Left lung (tissue), 10 donors: ENCODE results near the gene ZC3H15. TPM values are rescaled to one million over a fixed set of nuclear protein-coding genes. Genes with fewer than 3 reads are reported as not detected.

Experiments used
- ATAC-seq: fragments of 200-7000 bp; cut with Tn5 transposase; one replicate; pipeline ENCODE4 v1.9.1; 2020; ENCODE audit warnings: moderate library complexity
- DNase-seq, 4 donors: peaks; one replicate each; pipeline ENCODE4 v3.0.0-alpha.2; 2013 to 2020
- H3K27ac ChIP-seq, 2 donors: fragments of 200-600 bp; sonication (generic) in 1 of 2; one replicate each; pipeline versions ENCODE4 v1.5.0 to v1.8.0; 2020 to 2021
- H3K27me3 ChIP-seq, 2 donors: fragments of 200-600 bp; sonication (generic) in 1 of 2; one replicate each; pipeline versions ENCODE4 v1.5.0 to v1.8.0; 2020 to 2021
- H3K36me3 ChIP-seq, 2 donors: fragments of 200-600 bp; sonication (generic) in 1 of 2; one replicate each; pipeline versions ENCODE4 v1.5.0 to v1.8.0; 2020 to 2021
- H3K4me1 ChIP-seq, 2 donors: fragments of 200-600 bp; one replicate each; pipeline ENCODE4 v1.8.0; 2021
- H3K4me3 ChIP-seq, 2 donors: fragments of 200-600 bp; sonication (generic) in 1 of 2; one replicate each; pipeline versions ENCODE4 v1.5.0 to v1.8.0; 2020 to 2021; ENCODE audit warnings: mild to moderate bottlenecking in 1 of 2
- H3K9me3 ChIP-seq, 2 donors: fragments of 200-600 bp; sonication (generic) in 1 of 2; one replicate each; pipeline versions ENCODE4 v1.5.0 to v1.8.0; 2020 to 2021
- intact Hi-C, 2 donors: fragments of 100-400 bp; cut with DNase I; formaldehyde crosslinking; loops; one replicate each; pipeline versions ENCODE4 v1.11.2 to v1.14.2; 2022
- polyA plus RNA-seq, 6 donors: library from polyadenylated mRNA; unstranded; fragments of 120-200 nt; gene quantifications; one replicate each; pipeline ENCODE4 v1.2.1, GENCODE V29; 2013; ENCODE audit not compliant: insufficient read length in 6 of 6
- total RNA-seq, 2 donors: library from RNA; stranded (reverse); fragmentation: NEBNext Ultra II Directional; extraction: Animal tissue kit (Norgen Biotek cat#: 25700); gene quantifications; one replicate each; pipeline ENCODE4 v1.2.1, GENCODE V29; 2021
- TF ChIP-seq, protein P1 (sequence below), 2 donors: fragments of 200-600 bp; sonication (generic) in 1 of 2; IDR thresholded peaks; one replicate each; pipeline versions ENCODE4 v1.5.0 to v1.8.0; 2021; ENCODE audit warnings: antibody characterized with exemption in 2 of 2
- donor health status: DM: no; HTN: yes; CAD: no.
- donor health status: DM: no; HTN: no; CAD: no.

ZC3H15 gene
- total and polyA plus RNA-seq, 8 donors, result 43.4 to 130 (median 97.6) TPM

DNA sequence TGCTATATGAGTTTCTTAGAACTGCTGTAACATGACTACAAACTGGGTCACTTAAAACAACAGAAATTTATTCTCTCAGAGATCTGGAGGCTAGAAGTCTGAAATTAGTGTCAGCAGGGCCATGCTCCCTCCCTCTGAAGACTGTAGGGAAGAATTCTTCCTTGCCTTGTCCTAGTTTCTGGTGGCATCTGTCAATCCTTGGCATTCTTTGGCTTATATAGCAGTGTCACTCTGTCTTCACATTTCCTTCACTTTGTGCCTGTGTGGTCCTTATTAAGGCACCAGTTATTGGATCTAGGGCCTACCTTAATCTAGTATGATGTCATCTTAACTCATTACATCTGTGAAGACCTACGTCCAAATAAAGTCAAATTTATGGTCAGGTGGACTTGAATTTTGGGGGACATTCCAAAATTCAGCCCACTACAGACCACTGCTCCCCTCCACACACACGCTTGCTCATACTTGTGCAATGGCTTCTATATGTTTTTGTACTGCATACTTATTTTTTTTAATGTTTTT is 7.6 kb downstream of the ZC3H15 start:
- H3K36me3 ChIP-seq, result peaks cover 0 to 31% of the 10 kb centered on the region in 2 donors
- no peak overlapping the region for H3K27ac ChIP-seq
- H3K9me3 ChIP-seq, result no peaks in the 10 kb centered on the region
- no peak overlapping the region for H3K4me3 ChIP-seq
- no peak for DNase-seq
- H3K27me3 ChIP-seq, result no peaks in the 10 kb centered on the region
- TF ChIP-seq, protein P1, sequence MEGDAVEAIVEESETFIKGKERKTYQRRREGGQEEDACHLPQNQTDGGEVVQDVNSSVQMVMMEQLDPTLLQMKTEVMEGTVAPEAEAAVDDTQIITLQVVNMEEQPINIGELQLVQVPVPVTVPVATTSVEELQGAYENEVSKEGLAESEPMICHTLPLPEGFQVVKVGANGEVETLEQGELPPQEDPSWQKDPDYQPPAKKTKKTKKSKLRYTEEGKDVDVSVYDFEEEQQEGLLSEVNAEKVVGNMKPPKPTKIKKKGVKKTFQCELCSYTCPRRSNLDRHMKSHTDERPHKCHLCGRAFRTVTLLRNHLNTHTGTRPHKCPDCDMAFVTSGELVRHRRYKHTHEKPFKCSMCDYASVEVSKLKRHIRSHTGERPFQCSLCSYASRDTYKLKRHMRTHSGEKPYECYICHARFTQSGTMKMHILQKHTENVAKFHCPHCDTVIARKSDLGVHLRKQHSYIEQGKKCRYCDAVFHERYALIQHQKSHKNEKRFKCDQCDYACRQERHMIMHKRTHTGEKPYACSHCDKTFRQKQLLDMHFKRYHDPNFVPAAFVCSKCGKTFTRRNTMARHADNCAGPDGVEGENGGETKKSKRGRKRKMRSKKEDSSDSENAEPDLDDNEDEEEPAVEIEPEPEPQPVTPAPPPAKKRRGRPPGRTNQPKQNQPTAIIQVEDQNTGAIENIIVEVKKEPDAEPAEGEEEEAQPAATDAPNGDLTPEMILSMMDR (IDR thresholded peaks at IDR 0.05), result no peak
- H3K4me1 ChIP-seq, result peaks cover 5 to 42% of the 10 kb centered on the region in 2 donors
- intact Hi-C loops, result no loop called here
- ATAC-seq, result no peak

- DNase-seq (no peak), ATAC-seq (no peak)
- intact Hi-C loops, result no loop called here
- Histone ChIP-seq H3K27ac (no peak overlapping the region), H3K4me1 (peaks cover 0 to 16% of the 10 kb centered on the region in 2 donors), H3K27me3 (no peaks in the 10 kb centered on the region), H3K36me3 (peaks cover 0 to 49% of the 10 kb centered on the region in 2 donors), H3K9me3 (no peaks in the 10 kb centered on the region), H3K4me3 (no peak overlapping the region)
- TF ChIP-seq, protein P1 (IDR thresholded peaks at IDR 0.05), result no peak
These were observed 10.3 kb downstream of the ZC3H15 start for GRCh38 chr2:186496401-186496800.

DNA sequence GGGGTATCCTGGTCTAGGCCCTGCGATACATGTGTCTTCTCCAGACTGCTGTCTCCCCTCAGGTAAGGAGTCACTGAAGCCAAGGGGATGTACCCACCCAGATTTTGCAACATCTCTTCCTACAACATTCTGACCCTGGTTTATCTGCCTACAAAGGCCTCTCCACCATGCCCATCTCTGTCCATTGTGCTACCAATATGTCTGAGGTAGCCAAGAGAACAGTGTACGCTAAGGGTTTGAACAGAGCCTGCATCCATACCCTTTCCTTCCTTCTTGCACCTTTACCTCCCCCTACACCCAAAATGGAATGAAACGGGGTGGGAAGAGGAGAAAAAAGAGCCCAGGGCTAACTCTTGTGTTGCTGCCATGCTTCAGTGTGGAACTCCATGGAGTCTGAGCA is 11.9 kb downstream of the ZC3H15 start:
- Histone ChIP-seq H3K4me1 (peaks cover 0 to 3% of the 10 kb centered on the region in 2 donors), H3K9me3 (no peaks in the 10 kb centered on the region), H3K36me3 (peaks cover 0 to 65% of the 10 kb centered on the region in 2 donors), H3K4me3 (no peak overlapping the region), H3K27ac (no peak overlapping the region), H3K27me3 (no peaks in the 10 kb centered on the region)
- intact Hi-C loops, result no loop called here
- TF ChIP-seq, protein P1 (IDR thresholded peaks at IDR 0.05), result no peak
- ATAC-seq (no peak), DNase-seq (no peak)

- TF ChIP-seq, protein P1 (IDR thresholded peaks at IDR 0.05), result no peak
- intact Hi-C loops, result no loop called here
- no peak for DNase-seq
- Histone ChIP-seq H3K4me3 (no peak overlapping the region), H3K36me3 (peaks cover 0 to 74% of the 10 kb centered on the region in 2 donors), H3K9me3 (no peaks in the 10 kb centered on the region), H3K27me3 (no peaks in the 10 kb centered on the region), H3K4me1 (peaks cover 2 to 3% of the 10 kb centered on the region in 2 donors), H3K27ac (no peak overlapping the region)
- ATAC-seq, result no peak
These were observed 12.8 kb downstream of the ZC3H15 start for GRCh38 chr2:186498834-186499233.

DNA sequence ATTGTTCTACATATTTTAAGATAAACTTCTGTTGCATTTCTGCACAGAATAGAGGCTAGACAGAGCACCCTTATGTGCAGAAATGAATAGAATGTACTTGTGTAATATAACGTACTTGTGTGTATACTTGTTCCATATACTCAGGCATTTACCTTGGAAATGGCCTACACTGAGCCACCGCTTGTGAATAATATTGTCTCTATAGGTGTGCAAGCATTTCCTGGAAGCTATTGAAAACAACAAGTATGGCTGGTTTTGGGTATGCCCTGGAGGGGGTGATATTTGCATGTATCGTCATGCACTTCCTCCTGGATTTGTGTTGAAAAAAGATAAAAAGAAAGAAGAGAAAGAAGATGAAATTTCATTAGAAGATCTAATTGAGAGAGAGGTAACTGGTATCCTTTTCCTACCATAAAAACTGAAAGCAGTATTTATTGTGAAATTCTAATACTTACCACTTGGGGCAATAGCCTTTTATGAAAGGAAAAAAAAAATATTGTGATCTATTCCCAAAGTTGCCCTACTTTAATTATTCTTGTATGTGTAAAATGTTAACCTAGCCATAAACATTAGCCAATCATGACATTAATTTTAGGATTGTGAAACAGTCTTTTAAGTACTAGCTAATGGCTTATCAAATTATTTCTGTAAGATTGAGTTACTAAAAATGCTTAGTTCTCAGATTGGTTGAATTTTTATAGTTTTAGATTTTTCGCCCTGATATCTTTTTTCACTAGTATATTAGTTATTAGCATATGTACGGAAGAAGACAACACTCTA is 18.0 kb downstream of the ZC3H15 start:
- peak in 1 of 4 donors; percentile 20 for DNase-seq
- Histone ChIP-seq H3K27ac (no peak overlapping the region), H3K27me3 (no peaks in the 10 kb centered on the region), H3K4me1 (peaks cover 4 to 7% of the 10 kb centered on the region in 2 donors), H3K36me3 (peaks cover 0 to 83% of the 10 kb centered on the region in 2 donors), H3K9me3 (no peaks in the 10 kb centered on the region), H3K4me3 (no peak overlapping the region)
- intact Hi-C loops, result loop anchor here in 1 of 2 donors (5.0 kb wide), 1 partner anchor 138 kb away; no protein-coding TSS in a partner anchor
- TF ChIP-seq, protein P1 (IDR thresholded peaks at IDR 0.05), result peak; percentile 41 to 48
- peak; percentile 74 for ATAC-seq
